Prostate gland (tissue), 2 donors: ENCODE data around the gene TM9SF2. TPM values are rescaled to one million over a fixed set of nuclear protein-coding genes. Genes with fewer than 3 reads are reported as not detected.
"Not testable (repeated sequence)": the region's sequence is repeated elsewhere in the genome, so short reads cannot be mapped to it uniquely, and the experiment has no call there.

ENCODE experiments used
- DNase-seq: peaks from one replicate; pipeline ENCODE4 v3.0.0-alpha.2; 2019; ENCODE audit warnings: low spot score
- H3K27ac ChIP-seq, 2 donors: fragments of 200-600 bp; sonication (generic); 2 replicates each; pipeline ENCODE4 v1.5.1; 2017 to 2019
- H3K27me3 ChIP-seq: fragments of 200-600 bp; sonication (generic); replicated peaks from 2 replicates; pipeline ENCODE4 v1.5.1; 2019; ENCODE audit not compliant: insufficient read depth
- H3K36me3 ChIP-seq, 2 donors: fragments of 200-600 bp; sonication (generic); 1 replicate in 1 of 2; 2 replicates in 1 of 2; pipeline versions ENCODE4 v1.5.1 to v1.8.1; 2017 to 2019
- H3K4me1 ChIP-seq: fragments of 200-600 bp; sonication (generic); replicated peaks from 2 replicates; pipeline ENCODE4 v1.5.1; 2019
- H3K4me3 ChIP-seq, 2 donors: fragments of 200-600 bp; sonication (generic); 2 replicates each; pipeline ENCODE4 v1.5.1; 2017 to 2019
- H3K9me3 ChIP-seq: fragments of 200-600 bp; sonication (generic); 2 replicates; pipeline ENCODE4 v1.5.1; 2017
- CTCF ChIP-seq, 4 experiments: fragments of 200-600 bp in 2 of 4; fragments of 450-650 bp in 2 of 4; sonication (generic) in 2 of 4; IDR thresholded peaks; 1 replicate in 3 of 4; 2 replicates in 1 of 4; pipeline ENCODE4 v1.5.1; 2016 to 2019; ENCODE audit warnings: antibody characterized with exemption in 4 of 4, mild to moderate bottlenecking in 2 of 4, moderate library complexity in 2 of 4
- POLR2A ChIP-seq: fragments of 450-650 bp; IDR thresholded peaks from one replicate; pipeline ENCODE4 v1.6.1; 2016; ENCODE audit warnings: antibody characterized with exemption, mild to moderate bottlenecking
- POLR2AphosphoS5 ChIP-seq: sonication (generic); formaldehyde crosslinking; IDR thresholded peaks from one replicate; pipeline ENCODE4 v1.6.1; 2017; ENCODE audit warnings: antibody characterized with exemption
- WGBS: methylation state at CpG from one replicate; pipeline ENCODE4 v1.1.5; 2018; 5-methylcytosine and 5-hydroxymethylcytosine counted together
- intact Hi-C: fragments of 100-400 bp; cut with DNase I; formaldehyde crosslinking; loops from one replicate; pipeline ENCODE4 v1.14.2; 2022
- total RNA-seq, 2 donors: library from RNA; depleted of rRNA; stranded (reverse); fragments of >200 nt; gene quantifications; one replicate each; pipeline ENCODE4 v1.1.0, GENCODE V29; 2016

The TM9SF2 gene
- total RNA-seq, 2 donors from 2014 or later, result 136 to 175 TPM

GRCh38 chr13:99566125-99567083, 65.1 kb downstream of the TM9SF2 start:
- TF ChIP-seq POLR2AphosphoS5 (no peak), CTCF (IDR thresholded peaks at IDR 0.05) (no peak)
- Histone ChIP-seq H3K36me3 (no peaks in the 10 kb centered on the region), H3K9me3 (no peaks in the 10 kb centered on the region), H3K27me3 (no peaks in the 10 kb centered on the region), H3K4me1 (no peaks in the 10 kb centered on the region), H3K27ac (no peak overlapping the region), H3K4me3 (no peak overlapping the region)
- intact Hi-C loops, result no loop called here
- 78% methylated on average over 37 of the region's 37 CpGs for WGBS
- no peak for DNase-seq

- H3K27ac ChIP-seq, H3K9me3 ChIP-seq, H3K4me1 ChIP-seq, H3K27me3 ChIP-seq, intact Hi-C loops, H3K4me3 ChIP-seq, H3K36me3 ChIP-seq, DNase-seq: not testable (repeated sequence)
- WGBS, result 94% methylated on average over 6 of the region's 6 CpGs
These were observed 67.6 kb downstream of the TM9SF2 start for GRCh38 chr13:99568901-99569300.

- no peaks in the 10 kb centered on the region for H3K4me1 ChIP-seq
- TF ChIP-seq POLR2AphosphoS5, result no peak
- TF ChIP-seq CTCF (IDR thresholded peaks at IDR 0.05), result no peak
- TF ChIP-seq POLR2A, result no peak
- H3K4me3 ChIP-seq, result no peak overlapping the region
- intact Hi-C loops, result loop anchor here (10.0 kb wide), 1 partner anchor 1693 kb away; no protein-coding TSS in a partner anchor
- no peaks in the 10 kb centered on the region for H3K36me3 ChIP-seq
- no peak for DNase-seq
- H3K27me3 ChIP-seq, result no peaks in the 10 kb centered on the region
- H3K9me3 ChIP-seq, result no peaks in the 10 kb centered on the region
- no peak overlapping the region for H3K27ac ChIP-seq
- WGBS, result 87% methylated on average over 8 of the region's 8 CpGs
These were observed 70.9 kb downstream of the TM9SF2 start for GRCh38 chr13:99572131-99572530.

GRCh38 chr13:99572921-99573320, 71.6 kb downstream of the TM9SF2 start:
- Histone ChIP-seq H3K27ac (no peak overlapping the region), H3K4me3 (no peak overlapping the region), H3K9me3 (no peaks in the 10 kb centered on the region), H3K36me3 (no peaks in the 10 kb centered on the region), H3K4me1 (no peaks in the 10 kb centered on the region), H3K27me3 (no peaks in the 10 kb centered on the region)
- no peak for DNase-seq
- intact Hi-C loops, result loop anchor here (10.0 kb wide), 1 partner anchor 1692 kb away; no protein-coding TSS in a partner anchor
- TF ChIP-seq POLR2A, result no peak
- no peak for TF ChIP-seq POLR2AphosphoS5
- no peak for TF ChIP-seq CTCF (IDR thresholded peaks at IDR 0.05)
- 70% methylated on average over 13 of the region's 13 CpGs for WGBS

GRCh38 chr13:99575376-99576120, 74.3 kb downstream of the TM9SF2 start:
- WGBS, result 60% methylated on average over 18 of the region's 18 CpGs
- H3K4me3 ChIP-seq, result no peak overlapping the region
- no peak for TF ChIP-seq POLR2AphosphoS5
- no peak for TF ChIP-seq CTCF (IDR thresholded peaks at IDR 0.05)
- TF ChIP-seq POLR2A, result no peak
- DNase-seq, result no peak
- H3K27ac ChIP-seq, result no peak overlapping the region
- no peaks in the 10 kb centered on the region for H3K9me3 ChIP-seq
- intact Hi-C loops, result loop anchor here (10.0 kb wide), 1 partner anchor 1689 kb away; no protein-coding TSS in a partner anchor
- H3K27me3 ChIP-seq, result no peaks in the 10 kb centered on the region
- H3K36me3 ChIP-seq, result no peaks in the 10 kb centered on the region
- no peaks in the 10 kb centered on the region for H3K4me1 ChIP-seq
